ENCODE data around the gene SLC25A13. TPM values are rescaled to one million over a fixed set of nuclear protein-coding genes. Genes with fewer than 3 reads are reported as not detected.
A peak's percentile ranks its signal among the peaks of the same experiment; 100 is the strongest.

The SLC25A13 gene
- total and polyA plus RNA-seq, 2 of the 13 experiments (the other 11 are each of a cell fraction or from before 2014, with no cell fraction given), result 36.2 to 84.9 TPM

DNA sequence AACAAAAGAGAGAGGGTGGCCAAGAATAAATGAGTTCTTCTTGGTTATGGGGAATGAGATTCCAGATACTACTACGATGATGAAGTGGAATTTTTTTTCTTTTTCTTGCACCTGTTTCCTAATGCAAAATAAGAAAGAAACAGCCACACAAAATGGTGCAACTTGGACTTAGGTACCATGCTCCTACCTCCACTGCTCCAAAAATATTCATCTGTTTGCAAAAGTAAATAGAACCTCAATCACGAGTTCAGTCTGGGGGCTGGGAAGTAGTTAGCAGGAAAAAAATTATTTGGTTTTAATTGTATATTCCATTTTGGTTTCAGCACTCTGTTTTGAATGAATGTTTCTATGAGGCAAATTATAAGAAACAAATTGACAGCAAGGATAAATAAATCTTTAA lies 73.5 kb downstream of the SLC25A13 start (continued):
- no peak for TF ChIP-seq ATF6 (CRISPR knock-in tag; conservative IDR thresholded peaks at IDR 0.05)
- TF ChIP-seq ZMYM4 (CRISPR knock-in tag; IDR thresholded peaks at IDR 0.05), result peak; percentile 51; the same call in 1 of the 2 replicates
- TF ChIP-seq ZBTB10 (CRISPR knock-in tag; IDR thresholded peaks at IDR 0.05; ENCODE audit: borderline replicate concordance), result no peak
- no peak for TF ChIP-seq ZNF501 (CRISPR knock-in tag; IDR thresholded peaks at IDR 0.05)
- TF ChIP-seq ZBTB20 (CRISPR knock-in tag; IDR thresholded peaks at IDR 0.05; ENCODE audit: borderline replicate concordance, low read depth), result no peak
- TF ChIP-seq DNMT1 (CRISPR knock-in tag; IDR thresholded peaks at IDR 0.05), result no peak
- no peak for TF ChIP-seq SRSF9 (IDR thresholded peaks at IDR 0.05; ENCODE audit: borderline replicate concordance, insufficient read depth, low read depth, low read length, poor library complexity, severe bottlenecking)
- no peak for TF ChIP-seq ZNF333 (CRISPR knock-in tag; IDR thresholded peaks at IDR 0.05; ENCODE audit: borderline replicate concordance)
- TF ChIP-seq MAFF (IDR thresholded peaks at IDR 0.05; ENCODE audit: low read depth, low read length), result no peak
- TF ChIP-seq, protein P1, sequence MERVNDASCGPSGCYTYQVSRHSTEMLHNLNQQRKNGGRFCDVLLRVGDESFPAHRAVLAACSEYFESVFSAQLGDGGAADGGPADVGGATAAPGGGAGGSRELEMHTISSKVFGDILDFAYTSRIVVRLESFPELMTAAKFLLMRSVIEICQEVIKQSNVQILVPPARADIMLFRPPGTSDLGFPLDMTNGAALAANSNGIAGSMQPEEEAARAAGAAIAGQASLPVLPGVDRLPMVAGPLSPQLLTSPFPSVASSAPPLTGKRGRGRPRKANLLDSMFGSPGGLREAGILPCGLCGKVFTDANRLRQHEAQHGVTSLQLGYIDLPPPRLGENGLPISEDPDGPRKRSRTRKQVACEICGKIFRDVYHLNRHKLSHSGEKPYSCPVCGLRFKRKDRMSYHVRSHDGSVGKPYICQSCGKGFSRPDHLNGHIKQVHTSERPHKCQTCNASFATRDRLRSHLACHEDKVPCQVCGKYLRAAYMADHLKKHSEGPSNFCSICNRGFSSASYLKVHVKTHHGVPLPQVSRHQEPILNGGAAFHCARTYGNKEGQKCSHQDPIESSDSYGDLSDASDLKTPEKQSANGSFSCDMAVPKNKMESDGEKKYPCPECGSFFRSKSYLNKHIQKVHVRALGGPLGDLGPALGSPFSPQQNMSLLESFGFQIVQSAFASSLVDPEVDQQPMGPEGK (CRISPR knock-in tag; IDR thresholded peaks at IDR 0.05), result 0 out of 2 replicates have a peak, but pooled peaks have one; percentile 14
- TF ChIP-seq KDM2A (CRISPR knock-in tag; IDR thresholded peaks at IDR 0.05; ENCODE audit: borderline replicate concordance, low read depth), result no peak
- no peak for TF ChIP-seq RBM39 (IDR thresholded peaks at IDR 0.05; ENCODE audit: low read depth, low read length, poor library complexity, severe bottlenecking)
- no peak for TF ChIP-seq ZNF639 (CRISPR knock-in tag; conservative IDR thresholded peaks at IDR 0.05)
- no peak for TF ChIP-seq HOXA9 (CRISPR knock-in tag; IDR thresholded peaks at IDR 0.05; ENCODE audit: borderline replicate concordance)
- no peak for TF ChIP-seq ZNF878 (CRISPR knock-in tag; IDR thresholded peaks at IDR 0.05)
- TF ChIP-seq HNRNPUL1 (IDR thresholded peaks at IDR 0.05; ENCODE audit: low read depth, low read length), result no peak
- no peak for TF ChIP-seq KAT2B (IDR thresholded peaks at IDR 0.05; ENCODE audit: borderline replicate concordance, low read depth, low read length)
- peak; percentile 84 for TF ChIP-seq HNF4A (CRISPR knock-in tag; IDR thresholded peaks at IDR 0.05)
- TF ChIP-seq ATF7-NPFF (CRISPR knock-in tag; IDR thresholded peaks at IDR 0.05; ENCODE audit: low read depth), result no peak
- TF ChIP-seq KDM3A (CRISPR knock-in tag; IDR thresholded peaks at IDR 0.05; ENCODE audit: low read depth), result no peak
- TF ChIP-seq KMT2B (CRISPR knock-in tag; IDR thresholded peaks at IDR 0.05), result no peak
- no peak for TF ChIP-seq SMYD3 (CRISPR knock-in tag; IDR thresholded peaks at IDR 0.05)
- TF ChIP-seq SP2 (CRISPR knock-in tag; IDR thresholded peaks at IDR 0.05), result no peak
